PFSK-1 (cell line): ENCODE measurements around the gene UGDH.

ENCODE experiments used
- FOXP2 ChIP-seq: optimal IDR thresholded peaks from 2 replicates; pipeline ENCODE3; 2011; ENCODE audit warnings: borderline replicate concordance, control low read depth, inconsistent platforms; ENCODE audit not compliant: insufficient read depth; ENCODE audit errors: extremely low read length, extremely low read depth
- POLR2AphosphoS5 ChIP-seq: IDR thresholded peaks from 2 replicates; pipeline ENCODE4 v1.6.1; 2012; ENCODE audit warnings: low read depth, mild to moderate bottlenecking, control low read depth, low read length, moderate library complexity
- SIN3A ChIP-seq: IDR thresholded peaks from 2 replicates; pipeline ENCODE4 v1.6.1; 2012; ENCODE audit warnings: mild to moderate bottlenecking, low read length, moderate library complexity, borderline replicate concordance; ENCODE audit not compliant: insufficient read depth
- TAF1 ChIP-seq: IDR thresholded peaks from 2 replicates; pipeline ENCODE4 v1.6.1; 2012; ENCODE audit warnings: low read length, control low read depth, borderline replicate concordance; ENCODE audit not compliant: insufficient read depth
- TF ChIP-seq, protein P1 (sequence below), 2 experiments: IDR thresholded peaks; 2 replicates each; pipeline versions ENCODE4 v1.6.1 to v1.8.0; 2011 to 2012; ENCODE audit warnings: low read depth in 2 of 2, low read length in 2 of 2, control low read depth in 1 of 2, inconsistent platforms in 1 of 2, mild to moderate bottlenecking in 1 of 2, moderate library complexity in 1 of 2; ENCODE audit not compliant: insufficient read depth in 1 of 2

Gene UGDH

DNA sequence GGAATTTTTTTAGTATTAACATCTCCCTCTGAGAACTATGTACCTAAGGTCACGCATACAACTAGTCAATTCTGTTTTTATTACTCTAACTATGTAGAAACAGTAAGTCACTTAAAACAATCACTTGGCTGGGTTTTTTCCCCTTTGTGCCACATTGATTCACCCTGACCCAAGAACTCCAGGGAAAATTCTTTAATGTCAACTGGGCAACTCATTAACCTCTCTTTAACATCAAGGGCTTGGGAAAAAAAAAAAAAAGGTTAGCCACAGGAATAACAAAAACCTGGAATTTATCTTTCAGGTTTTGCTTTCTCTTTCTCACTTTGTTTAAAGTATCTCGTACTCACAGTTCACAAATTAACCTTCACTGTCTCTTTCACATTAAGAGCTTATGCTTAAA lies 76.6 kb downstream of the UGDH start:
- TF ChIP-seq, protein P1, sequence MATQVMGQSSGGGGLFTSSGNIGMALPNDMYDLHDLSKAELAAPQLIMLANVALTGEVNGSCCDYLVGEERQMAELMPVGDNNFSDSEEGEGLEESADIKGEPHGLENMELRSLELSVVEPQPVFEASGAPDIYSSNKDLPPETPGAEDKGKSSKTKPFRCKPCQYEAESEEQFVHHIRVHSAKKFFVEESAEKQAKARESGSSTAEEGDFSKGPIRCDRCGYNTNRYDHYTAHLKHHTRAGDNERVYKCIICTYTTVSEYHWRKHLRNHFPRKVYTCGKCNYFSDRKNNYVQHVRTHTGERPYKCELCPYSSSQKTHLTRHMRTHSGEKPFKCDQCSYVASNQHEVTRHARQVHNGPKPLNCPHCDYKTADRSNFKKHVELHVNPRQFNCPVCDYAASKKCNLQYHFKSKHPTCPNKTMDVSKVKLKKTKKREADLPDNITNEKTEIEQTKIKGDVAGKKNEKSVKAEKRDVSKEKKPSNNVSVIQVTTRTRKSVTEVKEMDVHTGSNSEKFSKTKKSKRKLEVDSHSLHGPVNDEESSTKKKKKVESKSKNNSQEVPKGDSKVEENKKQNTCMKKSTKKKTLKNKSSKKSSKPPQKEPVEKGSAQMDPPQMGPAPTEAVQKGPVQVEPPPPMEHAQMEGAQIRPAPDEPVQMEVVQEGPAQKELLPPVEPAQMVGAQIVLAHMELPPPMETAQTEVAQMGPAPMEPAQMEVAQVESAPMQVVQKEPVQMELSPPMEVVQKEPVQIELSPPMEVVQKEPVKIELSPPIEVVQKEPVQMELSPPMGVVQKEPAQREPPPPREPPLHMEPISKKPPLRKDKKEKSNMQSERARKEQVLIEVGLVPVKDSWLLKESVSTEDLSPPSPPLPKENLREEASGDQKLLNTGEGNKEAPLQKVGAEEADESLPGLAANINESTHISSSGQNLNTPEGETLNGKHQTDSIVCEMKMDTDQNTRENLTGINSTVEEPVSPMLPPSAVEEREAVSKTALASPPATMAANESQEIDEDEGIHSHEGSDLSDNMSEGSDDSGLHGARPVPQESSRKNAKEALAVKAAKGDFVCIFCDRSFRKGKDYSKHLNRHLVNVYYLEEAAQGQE (IDR thresholded peaks at IDR 0.05; ENCODE audit: insufficient read depth in 1 of 2, low read depth in 2 of 2, low read length in 2 of 2) = no peak
- TF ChIP-seq SIN3A = no peak
- TF ChIP-seq TAF1 = no peak
- no peak for TF ChIP-seq FOXP2
- TF ChIP-seq POLR2AphosphoS5 = no peak
